Tibial nerve (tissue), 3 donors: Measurements from ENCODE around the gene CCL23.

ENCODE experiments used
- EP300 ChIP-seq, 2 donors: sonication (generic); formaldehyde crosslinking; IDR thresholded peaks; one replicate each; pipeline ENCODE4 v1.6.1; 2017; ENCODE audit warnings: antibody characterized with exemption in 2 of 2, mild to moderate bottlenecking in 1 of 2
- POLR2A ChIP-seq, 2 donors: fragments of 450-650 bp; IDR thresholded peaks; one replicate each; pipeline ENCODE4 v1.6.1; 2017; ENCODE audit warnings: antibody characterized with exemption in 2 of 2, mild to moderate bottlenecking in 2 of 2, moderate library complexity in 2 of 2

DNA sequence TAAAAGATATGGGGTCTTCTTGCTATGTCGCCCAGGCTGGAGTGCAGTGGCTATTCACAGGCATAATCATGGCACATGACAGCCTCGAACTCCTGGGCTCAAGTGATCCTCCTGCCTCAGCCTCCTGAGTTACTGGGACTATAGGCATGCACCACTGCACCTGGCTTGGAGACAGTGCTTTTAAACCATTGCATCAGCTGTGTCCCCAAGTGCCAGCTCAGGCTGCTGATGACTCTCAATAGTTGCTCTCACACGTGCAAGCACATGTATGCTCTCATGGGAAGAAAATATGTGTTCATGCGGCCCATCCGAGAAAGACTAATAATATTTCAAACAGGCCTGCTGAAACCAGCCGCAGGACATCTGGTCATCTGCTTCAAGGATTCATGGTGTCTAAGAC lies 45.2 kb downstream of the CCL23 start:
- TF ChIP-seq EP300 (IDR thresholded peaks at IDR 0.05) (no peak), POLR2A (IDR thresholded peaks at IDR 0.05) (no peak)
